ENCODE measurements around the gene OSBPL7. TPM values are rescaled to one million over a fixed set of nuclear protein-coding genes. Genes with fewer than 3 reads are reported as not detected.

OSBPL7 gene
- total and polyA plus RNA-seq, 8 donors = 14.3 to 36.4 (median 19.0) TPM

DNA sequence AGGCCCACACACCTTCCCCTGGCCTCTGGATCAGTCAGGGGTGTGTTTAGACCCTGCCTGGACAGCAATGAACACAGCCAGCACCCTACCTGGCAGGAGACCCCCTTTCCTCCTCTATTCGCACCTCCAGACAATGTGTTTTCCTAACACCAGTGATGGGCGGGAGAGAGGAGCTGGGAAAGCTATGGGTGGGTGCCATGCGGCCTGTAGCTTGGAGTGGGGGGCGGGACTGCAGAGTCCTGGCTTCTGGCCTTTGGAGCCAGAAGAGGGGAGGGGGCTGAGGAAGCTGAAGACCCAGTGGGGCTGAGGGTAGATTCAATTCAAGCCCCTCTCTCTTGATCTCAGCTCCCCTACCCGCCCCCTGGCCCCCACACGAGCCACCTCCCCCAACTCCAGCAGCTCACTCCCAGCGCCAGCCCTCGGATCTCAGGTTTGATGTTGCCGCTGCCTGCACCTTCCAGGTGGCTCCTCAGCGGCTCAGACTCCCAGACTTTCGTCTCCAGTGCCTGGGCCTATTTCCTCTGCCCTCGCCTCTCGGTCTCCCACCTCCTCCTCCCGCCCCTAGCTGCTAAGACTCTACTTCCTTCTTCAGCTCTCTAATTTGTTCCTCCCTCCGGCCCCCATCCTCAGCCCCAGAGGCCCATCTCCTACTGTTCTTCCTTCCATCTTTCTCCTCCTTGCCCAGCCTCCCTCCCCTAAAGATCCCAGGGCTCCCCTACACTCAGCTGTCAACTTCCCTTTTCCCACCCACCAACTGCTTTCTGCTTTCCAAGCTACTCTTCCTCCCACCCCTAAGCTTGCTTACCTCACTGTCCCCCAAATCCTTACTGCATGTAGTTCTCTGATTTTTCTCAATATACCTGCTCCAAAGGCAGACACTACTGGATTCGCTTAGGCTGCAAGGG is 36.2 kb upstream of the OSBPL7 start:
- Histone ChIP-seq H3K36me3 (no peaks in the 10 kb centered on the region), H3K4me3 (no peak overlapping the region), H3K27me3 (peaks cover 15 to 53% of the 10 kb centered on the region in 2 donors), H3K9me3 (no peaks in the 10 kb centered on the region), H3K27ac (no peak overlapping the region), H3K4me1 (peaks cover 0 to 5% of the 10 kb centered on the region in 2 donors)
- DNase-seq (no peak), ATAC-seq (no peak)
- intact Hi-C loops (cut with DNase I) = no loop called here
- TF ChIP-seq, protein P1, sequence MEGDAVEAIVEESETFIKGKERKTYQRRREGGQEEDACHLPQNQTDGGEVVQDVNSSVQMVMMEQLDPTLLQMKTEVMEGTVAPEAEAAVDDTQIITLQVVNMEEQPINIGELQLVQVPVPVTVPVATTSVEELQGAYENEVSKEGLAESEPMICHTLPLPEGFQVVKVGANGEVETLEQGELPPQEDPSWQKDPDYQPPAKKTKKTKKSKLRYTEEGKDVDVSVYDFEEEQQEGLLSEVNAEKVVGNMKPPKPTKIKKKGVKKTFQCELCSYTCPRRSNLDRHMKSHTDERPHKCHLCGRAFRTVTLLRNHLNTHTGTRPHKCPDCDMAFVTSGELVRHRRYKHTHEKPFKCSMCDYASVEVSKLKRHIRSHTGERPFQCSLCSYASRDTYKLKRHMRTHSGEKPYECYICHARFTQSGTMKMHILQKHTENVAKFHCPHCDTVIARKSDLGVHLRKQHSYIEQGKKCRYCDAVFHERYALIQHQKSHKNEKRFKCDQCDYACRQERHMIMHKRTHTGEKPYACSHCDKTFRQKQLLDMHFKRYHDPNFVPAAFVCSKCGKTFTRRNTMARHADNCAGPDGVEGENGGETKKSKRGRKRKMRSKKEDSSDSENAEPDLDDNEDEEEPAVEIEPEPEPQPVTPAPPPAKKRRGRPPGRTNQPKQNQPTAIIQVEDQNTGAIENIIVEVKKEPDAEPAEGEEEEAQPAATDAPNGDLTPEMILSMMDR (IDR thresholded peaks at IDR 0.05) = no peak

DNA sequence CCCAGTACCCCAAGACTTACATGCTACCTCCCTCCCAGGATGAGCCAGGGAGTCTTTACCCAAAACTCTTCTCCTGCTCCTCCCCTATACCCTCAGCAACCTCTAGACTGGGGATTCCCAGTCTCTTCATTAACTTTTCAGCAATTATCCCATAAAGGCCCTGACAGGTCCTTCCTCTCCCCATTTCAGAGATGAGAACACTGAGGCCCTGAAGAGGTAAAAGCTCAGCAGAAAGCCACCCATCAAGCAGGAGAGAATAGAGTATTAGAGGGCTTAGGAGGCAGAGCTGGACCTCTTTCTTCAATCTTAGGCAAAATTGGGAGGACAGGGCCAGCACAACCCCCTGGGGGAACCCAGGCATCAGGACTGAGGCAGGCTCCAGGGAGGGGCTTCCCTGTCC is 35.2 kb upstream of the OSBPL7 start:
- Histone ChIP-seq H3K27ac (peak overlapping the region in 1 of 2 donors; percentile 33), H3K4me1 (no peaks in the 10 kb centered on the region), H3K36me3 (no peaks in the 10 kb centered on the region), H3K9me3 (no peaks in the 10 kb centered on the region), H3K27me3 (peaks cover 24 to 63% of the 10 kb centered on the region in 2 donors), H3K4me3 (no peak overlapping the region)
- no peak for DNase-seq
- ATAC-seq = no peak
- TF ChIP-seq, protein P1 (IDR thresholded peaks at IDR 0.05) = no peak
- intact Hi-C loops (cut with DNase I) = no loop called here

DNA sequence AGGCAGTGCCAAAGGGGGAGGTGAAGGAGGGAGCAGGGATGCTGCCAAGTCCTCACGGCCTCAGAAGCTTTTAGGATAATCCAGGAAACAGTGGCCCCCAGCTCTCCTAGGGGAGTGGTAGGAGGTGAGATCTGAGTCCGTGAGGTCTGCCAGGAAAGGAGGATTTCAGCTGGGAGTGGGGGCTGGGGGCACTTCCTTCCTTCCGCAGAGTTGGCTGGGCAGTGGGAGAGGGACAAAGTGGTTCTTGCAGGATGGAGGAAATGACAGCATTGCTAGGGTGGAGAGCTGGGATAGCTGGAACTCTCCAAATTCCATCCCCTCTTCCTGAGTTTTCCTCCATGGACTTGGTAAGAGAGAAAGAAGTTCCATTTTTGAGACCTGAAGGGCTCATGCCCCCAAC is 34.1 kb upstream of the OSBPL7 start:
- H3K4me1 ChIP-seq = peaks cover 0 to 7% of the 10 kb centered on the region in 2 donors
- H3K4me3 ChIP-seq = no peak overlapping the region
- no peaks in the 10 kb centered on the region for H3K36me3 ChIP-seq
- intact Hi-C loops (cut with DNase I) = no loop called here
- ATAC-seq (no peak), DNase-seq (no peak)
- peak overlapping the region; percentile 33 to 59 for H3K27ac ChIP-seq
- H3K27me3 ChIP-seq = peaks cover 26 to 74% of the 10 kb centered on the region in 2 donors
- no peaks in the 10 kb centered on the region for H3K9me3 ChIP-seq
- TF ChIP-seq, protein P1 (IDR thresholded peaks at IDR 0.05) = no peak

DNA sequence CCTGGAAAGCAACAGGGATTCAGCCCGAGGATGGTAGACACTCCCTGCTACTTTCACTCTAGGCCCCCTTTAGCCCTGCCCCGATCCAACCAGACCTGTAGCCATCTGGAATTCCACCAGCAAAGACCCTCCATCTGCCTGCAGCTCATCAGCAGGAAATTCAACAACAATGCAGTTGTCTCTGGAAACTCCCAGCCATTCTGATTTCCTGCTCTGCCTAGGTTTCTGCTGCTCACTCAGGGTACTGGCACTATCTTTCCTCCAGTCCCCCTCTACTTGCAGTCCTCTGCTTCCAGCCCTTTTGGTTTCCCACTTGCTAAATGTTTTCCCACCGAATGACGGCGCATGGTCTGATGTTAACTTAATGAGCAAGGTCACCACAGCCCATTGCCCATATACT is 32.0 kb upstream of the OSBPL7 start:
- intact Hi-C loops (cut with DNase I) = no loop called here
- Histone ChIP-seq H3K36me3 (no peaks in the 10 kb centered on the region), H3K9me3 (no peaks in the 10 kb centered on the region), H3K4me1 (peaks cover 0 to 13% of the 10 kb centered on the region in 2 donors), H3K4me3 (no peak overlapping the region), H3K27ac (no peak overlapping the region), H3K27me3 (peaks cover 28 to 95% of the 10 kb centered on the region in 2 donors)
- DNase-seq (no peak), ATAC-seq (no peak)
- TF ChIP-seq, protein P1 (IDR thresholded peaks at IDR 0.05) = no peak

DNA sequence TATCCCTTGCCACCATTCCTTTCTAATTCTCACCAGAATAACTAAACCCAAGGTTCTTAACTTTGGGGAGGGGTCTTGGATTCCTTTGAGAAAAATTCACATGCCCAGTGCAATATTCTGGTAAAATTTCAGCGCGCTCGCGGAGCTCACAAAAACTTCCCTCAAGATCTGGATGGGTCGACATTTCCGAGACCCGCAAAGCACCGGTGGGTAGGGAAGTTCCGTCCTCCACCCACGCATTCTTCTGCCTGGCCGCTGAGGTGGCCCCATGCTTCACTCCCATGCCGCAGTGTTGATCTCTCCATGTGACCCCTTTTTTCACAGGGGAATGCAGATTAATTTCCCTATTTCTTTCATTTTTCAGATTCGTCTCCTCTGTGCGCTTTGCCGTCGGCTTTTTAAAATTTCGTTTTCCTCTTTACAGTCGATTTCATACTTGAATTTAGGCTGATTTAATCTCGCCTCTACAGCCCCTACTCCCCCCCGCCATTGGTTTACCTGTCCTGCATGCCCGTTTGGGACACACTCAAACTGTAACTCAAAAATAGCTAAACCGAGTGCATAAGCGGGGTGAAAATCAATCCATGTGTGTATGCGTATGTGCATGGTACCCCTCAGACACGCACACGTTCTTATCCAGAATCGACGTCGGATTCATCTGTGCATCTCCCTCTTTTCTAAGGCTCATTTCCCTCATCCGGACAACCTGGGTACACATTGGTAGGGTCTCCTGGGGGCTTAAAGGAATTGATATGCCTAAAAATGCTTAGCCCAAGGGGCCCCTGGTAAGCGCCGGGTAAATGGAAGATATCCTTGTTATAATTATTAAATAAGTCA is 30.7 kb upstream of the OSBPL7 start:
- peaks cover 41 to 100% of the 10 kb centered on the region in 2 donors for H3K27me3 ChIP-seq
- TF ChIP-seq, protein P1 (IDR thresholded peaks at IDR 0.05) = no peak
- no peak for ATAC-seq
- DNase-seq = no peak
- no peaks in the 10 kb centered on the region for H3K9me3 ChIP-seq
- H3K4me1 ChIP-seq = peaks cover 0 to 16% of the 10 kb centered on the region in 2 donors
- intact Hi-C loops (cut with DNase I) = no loop called here
- no peak overlapping the region for H3K27ac ChIP-seq
- no peaks in the 10 kb centered on the region for H3K36me3 ChIP-seq
- H3K4me3 ChIP-seq = no peak overlapping the region
